Hepatocyte (in vitro differentiated cells): ENCODE measurements around the gene HOXA1. TPM values are rescaled to one million over a fixed set of nuclear protein-coding genes. Genes with fewer than 3 reads are reported as not detected.

Experiments used
- DNase-seq: peaks from one replicate; pipeline ENCODE4 v3.0.0-alpha.2; 2016; ENCODE audit warnings: low spot score
- H2AFZ ChIP-seq: fragments of 200-600 bp; sonication (generic); 2 replicates; pipeline ENCODE4 v1.6.0; 2016; ENCODE audit warnings: antibody characterized with exemption, mild to moderate bottlenecking
- H3K27ac ChIP-seq: fragments of 200-600 bp; sonication (generic); 2 replicates; pipeline ENCODE4 v1.5.1; 2016; ENCODE audit warnings: mild to moderate bottlenecking
- H3K27me3 ChIP-seq: fragments of 200-600 bp; sonication (generic); 2 replicates; pipeline ENCODE4 v1.6.1; 2016
- H3K36me3 ChIP-seq: fragments of 200-600 bp; sonication (generic); replicated peaks from 2 replicates; pipeline ENCODE4 v1.5.1; 2016; ENCODE audit warnings: low read depth; ENCODE audit not compliant: insufficient read depth
- H3K4me1 ChIP-seq: fragments of 200-600 bp; sonication (generic); 2 replicates; pipeline ENCODE4 v1.5.1; 2016; ENCODE audit warnings: mild to moderate bottlenecking, moderate library complexity; ENCODE audit not compliant: insufficient read depth
- H3K4me2 ChIP-seq: fragments of 200-600 bp; sonication (generic); 2 replicates; pipeline ENCODE4 v1.6.0; 2016
- H3K4me3 ChIP-seq: fragments of 200-600 bp; sonication (generic); 2 replicates; pipeline ENCODE4 v1.5.1; 2016; ENCODE audit warnings: mild to moderate bottlenecking
- H3K79me2 ChIP-seq: fragments of 200-600 bp; sonication (generic); 2 replicates; pipeline ENCODE4 v1.6.0; 2017; ENCODE audit warnings: mild to moderate bottlenecking
- H3K9me2 ChIP-seq: fragments of 200-600 bp; sonication (generic); replicated peaks from 2 replicates; pipeline ENCODE4 v1.6.0; 2017; ENCODE audit warnings: mild to moderate bottlenecking; ENCODE audit not compliant: insufficient read depth
- H3K9me3 ChIP-seq: fragments of 200-600 bp; sonication (generic); 2 replicates; pipeline ENCODE4 v1.5.1; 2016; ENCODE audit warnings: low read depth, mild to moderate bottlenecking
- H4K20me1 ChIP-seq: fragments of 200-600 bp; sonication (generic); 2 replicates; pipeline ENCODE4 v1.6.0; 2016; ENCODE audit warnings: mild to moderate bottlenecking; ENCODE audit not compliant: insufficient read depth, poor library complexity, severe bottlenecking
- CTCF ChIP-seq: fragments of 200-600 bp; sonication (generic); IDR thresholded peaks from 2 replicates; pipeline ENCODE4 v1.5.1; 2016; ENCODE audit warnings: antibody characterized with exemption, mild to moderate bottlenecking; ENCODE audit not compliant: poor library complexity
- EZH2 ChIP-seq: fragments of 200-600 bp; sonication (generic); IDR thresholded peaks from 2 replicates; pipeline ENCODE4 v1.6.1; 2016; ENCODE audit warnings: antibody characterized with exemption, mild to moderate bottlenecking, borderline replicate concordance
- EZH2phosphoT487 ChIP-seq: fragments of 200-600 bp; sonication (generic); IDR thresholded peaks from one replicate; pipeline ENCODE4 v1.6.1; 2018; ENCODE audit warnings: antibody characterized with exemption, mild to moderate bottlenecking, low read depth, moderate library complexity; ENCODE audit not compliant: unreplicated experiment, severe bottlenecking
- WGBS: methylation state at CpG from one replicate; pipeline ENCODE4 v1.1.6; 2016; ENCODE audit warnings: low lambda C conversion rate; ENCODE audit errors: missing lambda C conversion rate; 5-methylcytosine and 5-hydroxymethylcytosine counted together
- polyA plus RNA-seq: library from polyadenylated mRNA; unstranded; fragments of >200 nt; fragmentation: Nextera tagmentation; extraction: Ambion mirVana; gene quantifications from 2 replicates; pipeline ENCODE4 v1.2.1, GENCODE V29; 2016
- total RNA-seq: library from RNA; depleted of rRNA; stranded (reverse); fragments of >200 nt; gene quantifications from 2 replicates; pipeline ENCODE4 v1.2.3, GENCODE V29; 2014

HOXA1 gene
- total and polyA plus RNA-seq, 2 experiments from 2014 or later, result 0.25 to 0.30 TPM

GRCh38 chr7:27101171-27101956 is 5.6 kb upstream of the HOXA1 start:
- TF ChIP-seq EZH2phosphoT487 (peak; percentile 56), CTCF (no peak), EZH2 (peak; percentile 23)
- Histone ChIP-seq H3K4me3 (no peak overlapping the region), H3K4me1 (peaks cover 18% of the 10 kb centered on the region), H3K9me2 (no peaks in the 10 kb centered on the region), H4K20me1 (peaks cover 4% of the 10 kb centered on the region), H3K9me3 (no peaks in the 10 kb centered on the region), H2AFZ (peak overlapping the region; percentile 28), H3K27me3 (peaks cover 100% of the 10 kb centered on the region), H3K27ac (no peak overlapping the region), H3K36me3 (no peaks in the 10 kb centered on the region), H3K79me2 (peaks cover 13% of the 10 kb centered on the region), H3K4me2 (peak overlapping the region; percentile 60)
- no peak for DNase-seq
- 32% methylated on average over 25 of the region's 25 CpGs for WGBS

GRCh38 chr7:27100694-27101170 is 4.9 kb upstream of the HOXA1 start:
- DNase-seq, result no peak
- Histone ChIP-seq H3K4me3 (no peak overlapping the region), H3K9me3 (no peaks in the 10 kb centered on the region), H2AFZ (no peak overlapping the region), H3K4me2 (peak overlapping the region; percentile 60), H3K9me2 (no peaks in the 10 kb centered on the region), H3K4me1 (peaks cover 16% of the 10 kb centered on the region), H3K36me3 (no peaks in the 10 kb centered on the region), H3K27ac (no peak overlapping the region), H3K27me3 (peaks cover 98% of the 10 kb centered on the region), H3K79me2 (peaks cover 13% of the 10 kb centered on the region), H4K20me1 (peaks cover 4% of the 10 kb centered on the region)
- 49% methylated on average over 8 of the region's 8 CpGs for WGBS
- TF ChIP-seq EZH2 (no peak), CTCF (no peak), EZH2phosphoT487 (no peak)

GRCh38 chr7:27099453-27100370 is 3.9 kb upstream of the HOXA1 start:
- TF ChIP-seq CTCF (no peak), EZH2 (no peak), EZH2phosphoT487 (no peak)
- H3K27me3 ChIP-seq, result peaks cover 98% of the 10 kb centered on the region
- peaks cover 13% of the 10 kb centered on the region for H3K79me2 ChIP-seq
- H4K20me1 ChIP-seq, result peaks cover 4% of the 10 kb centered on the region
- no peaks in the 10 kb centered on the region for H3K36me3 ChIP-seq
- H2AFZ ChIP-seq, result no peak overlapping the region
- peaks cover 16% of the 10 kb centered on the region for H3K4me1 ChIP-seq
- H3K4me3 ChIP-seq, result no peak overlapping the region
- H3K9me3 ChIP-seq, result no peaks in the 10 kb centered on the region
- WGBS, result 58% methylated on average over 8 of the region's 8 CpGs
- no peaks in the 10 kb centered on the region for H3K9me2 ChIP-seq
- H3K4me2 ChIP-seq, result peak overlapping the region; percentile 91
- no peak overlapping the region for H3K27ac ChIP-seq
- DNase-seq, result no peak
